Measurements from ENCODE around the gene FOXF2. TPM values are rescaled to one million over a fixed set of nuclear protein-coding genes. Genes with fewer than 3 reads are reported as not detected.

FOXF2 gene
- total and polyA plus RNA-seq, 2 of the 4 experiments (the other 2 are of a cell fraction): 2.5 to 16.3 TPM

DNA sequence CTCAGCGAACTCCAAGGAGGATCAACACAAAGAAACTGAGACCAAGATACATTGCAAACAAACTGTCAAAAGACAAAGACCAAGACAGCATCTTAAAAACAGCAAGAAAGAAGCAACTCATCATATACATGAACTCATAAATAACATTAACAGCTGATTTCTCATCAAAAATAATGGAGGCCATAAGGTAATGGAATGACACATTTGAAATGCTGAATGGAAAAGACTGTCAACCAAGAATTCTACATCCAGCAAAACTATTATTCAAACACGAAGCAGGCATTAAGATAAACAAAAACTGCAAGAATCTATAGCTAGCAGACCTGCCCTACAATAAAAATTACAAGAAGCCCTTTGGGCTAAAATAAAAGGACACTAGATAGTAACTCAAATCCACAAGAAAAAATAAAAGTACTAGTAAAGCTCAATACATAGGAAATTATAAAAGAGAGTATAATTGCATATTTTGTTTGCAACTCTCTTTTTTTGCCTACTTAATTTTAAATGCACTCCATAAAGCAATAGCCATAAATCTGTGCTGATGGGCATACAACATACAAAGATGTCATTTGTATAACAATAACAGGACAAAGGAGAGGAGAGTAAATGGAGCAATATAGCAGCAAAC lies 37.9 kb upstream of the FOXF2 start:
- H3K23ac ChIP-seq (ENCODE audit: low read depth, low read length): no peak overlapping the region
- no peaks in the 10 kb centered on the region for H3K36me3 ChIP-seq (ENCODE audit: control insufficient read depth, insufficient read depth, low read length)
- dilution Hi-C loops (cut with HindIII; ENCODE audit: low sequenced_read_pairs, unreplicated experiment): no loop called here
- H2BK15ac ChIP-seq (ENCODE audit: low read depth, low read length): no peak overlapping the region
- no peak overlapping the region for H3K27ac ChIP-seq (ENCODE audit: insufficient read depth, low read length)
- no peak overlapping the region for H2BK20ac ChIP-seq (ENCODE audit: low read depth, low read length)
- no peak overlapping the region for H2AFZ ChIP-seq (replicated peaks; ENCODE audit: low read length, poor library complexity)
- intact Hi-C loops (cut with micrococcal nuclease): no loop called here
- no peak overlapping the region for H3K4me2 ChIP-seq (ENCODE audit: low read depth, low read length)
- H2AK9ac ChIP-seq (replicated peaks; ENCODE audit: low read depth, low read length, poor library complexity): no peak overlapping the region
- H3K4ac ChIP-seq (ENCODE audit: low read depth, low read length): no peak overlapping the region
- H4K91ac ChIP-seq (ENCODE audit: insufficient read depth, low read depth, low read length): no peak overlapping the region
- H3K4me3 ChIP-seq (ENCODE audit: insufficient read depth, low read depth, low read length): no peak overlapping the region
- no peak overlapping the region for H4K8ac ChIP-seq (ENCODE audit: low read depth in 2 of 2, low read length in 2 of 2)
- ChIA-PET POLR2A (ENCODE audit: unreplicated experiment) (no interaction called here), CTCF (no interaction called here)
- in situ Hi-C loops (cut with MboI; ENCODE audit: low sequenced_read_pairs): no loop called here
- no peak overlapping the region for H4K5ac ChIP-seq (ENCODE audit: low read depth, low read length)
- H3K56ac ChIP-seq (ENCODE audit: extremely low read depth, insufficient read depth, low read length): no peak overlapping the region
- TF ChIP-seq, protein P1, sequence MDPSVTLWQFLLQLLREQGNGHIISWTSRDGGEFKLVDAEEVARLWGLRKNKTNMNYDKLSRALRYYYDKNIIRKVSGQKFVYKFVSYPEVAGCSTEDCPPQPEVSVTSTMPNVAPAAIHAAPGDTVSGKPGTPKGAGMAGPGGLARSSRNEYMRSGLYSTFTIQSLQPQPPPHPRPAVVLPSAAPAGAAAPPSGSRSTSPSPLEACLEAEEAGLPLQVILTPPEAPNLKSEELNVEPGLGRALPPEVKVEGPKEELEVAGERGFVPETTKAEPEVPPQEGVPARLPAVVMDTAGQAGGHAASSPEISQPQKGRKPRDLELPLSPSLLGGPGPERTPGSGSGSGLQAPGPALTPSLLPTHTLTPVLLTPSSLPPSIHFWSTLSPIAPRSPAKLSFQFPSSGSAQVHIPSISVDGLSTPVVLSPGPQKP (IDR thresholded peaks at IDR 0.05; ENCODE audit: borderline replicate concordance, low read depth, low read length): no peak
- TF ChIP-seq, protein P2, sequence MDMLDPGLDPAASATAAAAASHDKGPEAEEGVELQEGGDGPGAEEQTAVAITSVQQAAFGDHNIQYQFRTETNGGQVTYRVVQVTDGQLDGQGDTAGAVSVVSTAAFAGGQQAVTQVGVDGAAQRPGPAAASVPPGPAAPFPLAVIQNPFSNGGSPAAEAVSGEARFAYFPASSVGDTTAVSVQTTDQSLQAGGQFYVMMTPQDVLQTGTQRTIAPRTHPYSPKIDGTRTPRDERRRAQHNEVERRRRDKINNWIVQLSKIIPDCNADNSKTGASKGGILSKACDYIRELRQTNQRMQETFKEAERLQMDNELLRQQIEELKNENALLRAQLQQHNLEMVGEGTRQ (IDR thresholded peaks at IDR 0.05; ENCODE audit: low read depth, low read length): no peak
- TF ChIP-seq RFX5 (IDR thresholded peaks at IDR 0.05; ENCODE audit: low read depth, low read length) (no peak), MXI1 (IDR thresholded peaks at IDR 0.05; ENCODE audit: borderline replicate concordance, low read depth, low read length) (no peak), POLR2A (IDR thresholded peaks at IDR 0.05; ENCODE audit: low read depth, low read length) (no peak), MAZ (IDR thresholded peaks at IDR 0.05; ENCODE audit: borderline replicate concordance, low read depth, low read length) (no peak), RAD21 (IDR thresholded peaks at IDR 0.05; ENCODE audit: low read length) (no peak), MAFK (IDR thresholded peaks at IDR 0.05; ENCODE audit: low read depth, low read length) (no peak), RCOR1 (IDR thresholded peaks at IDR 0.05; ENCODE audit: insufficient replicate concordance, low read length) (no peak), BHLHE40 (IDR thresholded peaks at IDR 0.05; ENCODE audit: low read depth, low read length) (no peak)
- H3K9me3 ChIP-seq (ENCODE audit: control insufficient read depth, insufficient read depth, low read length): peaks cover 6% of the 10 kb centered on the region; the same call in 1 of the 2 replicates
- no CpG with 5 or more reads among the region's 2 CpGs for WGBS, 2 experiments (ENCODE audit: extremely low coverage in 2 of 2, insufficient read length in 1 of 2)
- no peak overlapping the region for H2AK5ac ChIP-seq (ENCODE audit: low read depth, low read length)
- no peak overlapping the region for H3K14ac ChIP-seq (replicated peaks; ENCODE audit: low read depth, low read length)
- H3K4me1 ChIP-seq (ENCODE audit: control insufficient read depth, insufficient read depth, low read length): peaks cover 6% of the 10 kb centered on the region
- no peak overlapping the region for H2BK120ac ChIP-seq (ENCODE audit: low read depth, low read length)
- no peak for ATAC-seq (ENCODE audit: low read depth)
- no peaks in the 10 kb centered on the region for H3K79me1 ChIP-seq (ENCODE audit: low read depth in 1 of 2, low read length in 2 of 2)
- no peaks in the 10 kb centered on the region for H4K20me1 ChIP-seq (ENCODE audit: insufficient read depth, low read length)
- no peaks in the 10 kb centered on the region for H3K27me3 ChIP-seq (ENCODE audit: control insufficient read depth, insufficient read depth, low read length)
- no peak overlapping the region for H3K18ac ChIP-seq (ENCODE audit: low read depth, low read length)
- H2BK5ac ChIP-seq (ENCODE audit: low read depth, low read length, poor library complexity, severe bottlenecking): no peak overlapping the region
- BruUV-seq (replicated peaks): no TSS peak
- no peak for DNase-seq
- H3K9me1 ChIP-seq (ENCODE audit: insufficient read depth, low read length): 0 out of 2 replicates have a peak, but pooled peaks cover 3% of the 10 kb centered on the region
- H3K9ac ChIP-seq (ENCODE audit: low read depth, low read length): no peak overlapping the region

Data from IMR-90 (cell line).